ENCODE results near the gene CPLX4. TPM values are rescaled to one million over a fixed set of nuclear protein-coding genes. Genes with fewer than 3 reads are reported as not detected.
A peak's percentile ranks its signal among the peaks of the same experiment; 100 is the strongest.

The CPLX4 gene
- polyA plus RNA-seq, 1 donor (not counting 4 experiments of a cell fraction or from before 2014, with no cell fraction given): not detected

GRCh38 chr18:59271606-59272220 is 46.7 kb downstream of the CPLX4 start:
- H3K79me2 ChIP-seq (ENCODE audit: control insufficient read depth, insufficient read depth, low read length): no peaks in the 10 kb centered on the region
- H3K9me3 ChIP-seq (ENCODE audit: control insufficient read depth, low read depth, low read length): no peaks in the 10 kb centered on the region
- H3K36me3 ChIP-seq (ENCODE audit: control insufficient read depth in 2 of 2, extremely low read depth in 1 of 2, insufficient read depth in 2 of 2, low read length in 2 of 2): no peaks in the 10 kb centered on the region
- FAIRE-seq (no peak), DNase-seq (ENCODE audit: low read depth, low spot score) (no peak)
- H2AFZ ChIP-seq (ENCODE audit: control insufficient read depth, low read length): no peak overlapping the region
- dilution Hi-C loops (cut with MboI; ENCODE audit: extremely low pct_ligation_motif_present, low sequenced_read_pairs): no loop called here
- no peak overlapping the region for H3K4me3 ChIP-seq (ENCODE audit: control insufficient read depth in 2 of 3, extremely low read depth in 1 of 3, insufficient read depth in 2 of 3, low read depth in 1 of 3, low read length in 3 of 3)
- H3K27me3 ChIP-seq (ENCODE audit: control insufficient read depth, extremely low read depth, insufficient read depth, low read length): peaks cover 99% of the 10 kb centered on the region
- TF ChIP-seq EZH2 (IDR thresholded peaks at IDR 0.05; ENCODE audit: low read length): no peak
- peaks cover 6% of the 10 kb centered on the region for H3K4me1 ChIP-seq (ENCODE audit: control insufficient read depth, extremely low read depth, insufficient read depth, low read length)
- no peak overlapping the region for H3K4me2 ChIP-seq (ENCODE audit: control insufficient read depth, extremely low read depth, insufficient read depth, low read depth, low read length)
- H3K9me1 ChIP-seq (ENCODE audit: control insufficient read depth, extremely low read depth, insufficient read depth, low read length): peaks cover 2% of the 10 kb centered on the region
- H3K9ac ChIP-seq (ENCODE audit: control insufficient read depth, extremely low read depth, insufficient read depth, low read length): no peak overlapping the region
- no peak overlapping the region for H3K27ac ChIP-seq (ENCODE audit: control insufficient read depth, insufficient read depth, low read length)
- peaks cover 5% of the 10 kb centered on the region for H4K20me1 ChIP-seq (ENCODE audit: control insufficient read depth, extremely low read depth, insufficient read depth, low read length)

- TF ChIP-seq EZH2 (IDR thresholded peaks at IDR 0.05; ENCODE audit: low read length) (peak; percentile 51), CTCF (optimal IDR thresholded peaks at IDR 0.05 in 1 of 3, IDR thresholded peaks at IDR 0.05 in 1 of 3, conservative IDR thresholded peaks at IDR 0.05 in 1 of 3; ENCODE audit: extremely low read depth in 1 of 3, insufficient read depth in 2 of 3, low read length in 3 of 3) (no peak)
- no peak overlapping the region for H3K9ac ChIP-seq (ENCODE audit: control insufficient read depth, extremely low read depth, insufficient read depth, low read length)
- H3K9me1 ChIP-seq (ENCODE audit: control insufficient read depth, extremely low read depth, insufficient read depth, low read length): peaks cover 2% of the 10 kb centered on the region
- no peak overlapping the region for H3K4me2 ChIP-seq (ENCODE audit: control insufficient read depth, extremely low read depth, insufficient read depth, low read depth, low read length)
- H2AFZ ChIP-seq (ENCODE audit: control insufficient read depth, low read length): no peak overlapping the region
- no peak for DNase-seq (ENCODE audit: low read depth, low spot score)
- no peak for FAIRE-seq
- peaks cover 6% of the 10 kb centered on the region for H3K4me1 ChIP-seq (ENCODE audit: control insufficient read depth, extremely low read depth, insufficient read depth, low read length)
- H3K27ac ChIP-seq (ENCODE audit: control insufficient read depth, insufficient read depth, low read length): no peak overlapping the region
- no peak overlapping the region for H3K4me3 ChIP-seq (ENCODE audit: control insufficient read depth in 2 of 3, extremely low read depth in 1 of 3, insufficient read depth in 2 of 3, low read depth in 1 of 3, low read length in 3 of 3)
- no peaks in the 10 kb centered on the region for H3K79me2 ChIP-seq (ENCODE audit: control insufficient read depth, insufficient read depth, low read length)
- H3K9me3 ChIP-seq (ENCODE audit: control insufficient read depth, low read depth, low read length): no peaks in the 10 kb centered on the region
- dilution Hi-C loops (cut with MboI; ENCODE audit: extremely low pct_ligation_motif_present, low sequenced_read_pairs): no loop called here
- peaks cover 99% of the 10 kb centered on the region for H3K27me3 ChIP-seq (ENCODE audit: control insufficient read depth, extremely low read depth, insufficient read depth, low read length)
- H4K20me1 ChIP-seq (ENCODE audit: control insufficient read depth, extremely low read depth, insufficient read depth, low read length): peaks cover 5% of the 10 kb centered on the region
- H3K36me3 ChIP-seq (ENCODE audit: control insufficient read depth in 2 of 2, extremely low read depth in 1 of 2, insufficient read depth in 2 of 2, low read length in 2 of 2): no peaks in the 10 kb centered on the region
Observed at GRCh38 chr18:59270689-59271257, 47.7 kb downstream of the CPLX4 start.

Data from keratinocyte (primary cell).